ENCODE results near the gene TBC1D22A. TPM values are rescaled to one million over a fixed set of nuclear protein-coding genes. Genes with fewer than 3 reads are reported as not detected.

Gene TBC1D22A
- total RNA-seq, 4 donors from 2014 or later, result 18.8 to 25.2 (median 23.1) TPM

DNA sequence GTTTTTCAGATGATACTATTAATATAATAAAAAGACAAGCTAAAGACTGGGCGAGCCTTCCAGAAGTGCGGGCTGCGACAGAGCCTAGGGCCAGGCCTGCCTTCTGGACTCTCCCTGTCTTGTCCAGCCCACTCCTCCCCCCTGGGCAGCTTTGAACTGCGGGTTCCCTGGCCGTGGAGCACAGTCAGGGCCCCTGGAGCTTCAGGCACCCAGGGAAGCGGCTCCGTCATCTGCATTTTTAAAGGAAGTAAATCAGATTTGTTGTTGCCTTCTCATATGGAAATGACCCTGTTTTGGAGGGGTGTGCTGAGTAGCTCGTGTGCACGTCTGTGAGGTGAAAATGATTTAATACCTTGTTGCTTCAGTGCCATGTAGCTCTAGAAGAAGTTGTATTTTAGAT lies 265.3 kb downstream of the TBC1D22A start:
- Histone ChIP-seq H3K27me3 (no peaks in the 10 kb centered on the region), H3K36me3 (no peaks in the 10 kb centered on the region), H3K4me1 (no peaks in the 10 kb centered on the region), H3K27ac (no peak overlapping the region), H3K9me3 (no peaks in the 10 kb centered on the region), H3K4me3 (no peak overlapping the region)
- ATAC-seq, result no peak
- no peak for DNase-seq
- intact Hi-C loops (cut with DNase I; ENCODE audit: low total_unique reads), result no loop called here
- TF ChIP-seq, protein P1, sequence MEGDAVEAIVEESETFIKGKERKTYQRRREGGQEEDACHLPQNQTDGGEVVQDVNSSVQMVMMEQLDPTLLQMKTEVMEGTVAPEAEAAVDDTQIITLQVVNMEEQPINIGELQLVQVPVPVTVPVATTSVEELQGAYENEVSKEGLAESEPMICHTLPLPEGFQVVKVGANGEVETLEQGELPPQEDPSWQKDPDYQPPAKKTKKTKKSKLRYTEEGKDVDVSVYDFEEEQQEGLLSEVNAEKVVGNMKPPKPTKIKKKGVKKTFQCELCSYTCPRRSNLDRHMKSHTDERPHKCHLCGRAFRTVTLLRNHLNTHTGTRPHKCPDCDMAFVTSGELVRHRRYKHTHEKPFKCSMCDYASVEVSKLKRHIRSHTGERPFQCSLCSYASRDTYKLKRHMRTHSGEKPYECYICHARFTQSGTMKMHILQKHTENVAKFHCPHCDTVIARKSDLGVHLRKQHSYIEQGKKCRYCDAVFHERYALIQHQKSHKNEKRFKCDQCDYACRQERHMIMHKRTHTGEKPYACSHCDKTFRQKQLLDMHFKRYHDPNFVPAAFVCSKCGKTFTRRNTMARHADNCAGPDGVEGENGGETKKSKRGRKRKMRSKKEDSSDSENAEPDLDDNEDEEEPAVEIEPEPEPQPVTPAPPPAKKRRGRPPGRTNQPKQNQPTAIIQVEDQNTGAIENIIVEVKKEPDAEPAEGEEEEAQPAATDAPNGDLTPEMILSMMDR (IDR thresholded peaks at IDR 0.05 in 4 of 5, conservative IDR thresholded peaks at IDR 0.05 in 1 of 5), result no peak
- TF ChIP-seq POLR2A (IDR thresholded peaks at IDR 0.05), result no peak
- in situ Hi-C loops (cut with MboI; ENCODE audit: low sequenced_read_pairs in 4 of 4), result no loop called here

- no peaks in the 10 kb centered on the region for H3K36me3 ChIP-seq
- DNase-seq (no peak), ATAC-seq (no peak)
These were observed 267.0 kb downstream of the TBC1D22A start for GRCh38 chr22:47029244-47030074.

DNA sequence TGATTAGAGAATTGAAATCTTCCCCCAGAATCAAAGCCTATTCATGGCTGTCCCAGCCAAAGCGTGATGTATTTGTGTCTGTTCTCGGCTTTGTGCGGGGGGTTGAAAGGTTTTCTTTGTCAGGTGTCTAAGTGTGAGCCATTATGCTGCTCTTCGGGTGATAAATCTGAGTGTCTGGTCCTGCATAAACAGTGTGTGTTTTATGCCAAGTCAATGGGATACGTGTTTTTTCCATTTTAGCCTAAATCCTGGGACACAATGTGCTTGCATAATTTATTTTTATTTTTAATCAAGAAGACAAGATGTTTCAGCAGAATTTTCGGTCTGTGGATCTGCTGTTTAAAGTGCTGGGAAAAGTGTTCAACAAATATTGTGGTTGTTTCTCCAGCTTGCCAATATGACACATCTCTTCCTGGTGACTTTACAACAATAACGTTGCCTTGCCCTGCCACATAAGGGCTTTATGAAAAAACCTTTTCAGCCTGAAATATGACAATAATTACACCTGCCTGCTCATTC lies 267.8 kb downstream of the TBC1D22A start:
- Histone ChIP-seq H3K27ac (no peak overlapping the region), H3K4me1 (no peaks in the 10 kb centered on the region), H3K9me3 (no peaks in the 10 kb centered on the region), H3K27me3 (no peaks in the 10 kb centered on the region), H3K4me3 (no peak overlapping the region), H3K36me3 (no peaks in the 10 kb centered on the region)
- no peak for DNase-seq
- in situ Hi-C loops (cut with MboI; ENCODE audit: low sequenced_read_pairs in 4 of 4), result no loop called here
- intact Hi-C loops (cut with DNase I; ENCODE audit: low total_unique reads), result no loop called here
- no peak for ATAC-seq
- TF ChIP-seq, protein P1 (IDR thresholded peaks at IDR 0.05 in 4 of 5, conservative IDR thresholded peaks at IDR 0.05 in 1 of 5), result no peak

More at GRCh38 chr22:47029244-47030074, 267.0 kb downstream of the TBC1D22A start:
- no peaks in the 10 kb centered on the region for H3K4me1 ChIP-seq
- no peak for TF ChIP-seq POLR2A (IDR thresholded peaks at IDR 0.05)
- TF ChIP-seq, protein P1 (IDR thresholded peaks at IDR 0.05 in 4 of 5, conservative IDR thresholded peaks at IDR 0.05 in 1 of 5), result no peak
- in situ Hi-C loops (cut with MboI; ENCODE audit: low sequenced_read_pairs in 4 of 4) (no loop called here), intact Hi-C loops (cut with DNase I; ENCODE audit: low total_unique reads) (no loop called here)
- no peak overlapping the region for H3K27ac ChIP-seq
- no peaks in the 10 kb centered on the region for H3K27me3 ChIP-seq
- H3K9me3 ChIP-seq, result no peaks in the 10 kb centered on the region
- H3K4me3 ChIP-seq, result no peak overlapping the region

- no peak overlapping the region for H3K27ac ChIP-seq
- intact Hi-C loops (cut with DNase I; ENCODE audit: low total_unique reads), result no loop called here
- H3K36me3 ChIP-seq, result no peaks in the 10 kb centered on the region
- H3K9me3 ChIP-seq, result no peaks in the 10 kb centered on the region
- ATAC-seq (no peak), DNase-seq (no peak)
- TF ChIP-seq, protein P1 (IDR thresholded peaks at IDR 0.05 in 4 of 5, conservative IDR thresholded peaks at IDR 0.05 in 1 of 5), result no peak
- no peak for TF ChIP-seq POLR2A (IDR thresholded peaks at IDR 0.05)
- in situ Hi-C loops (cut with MboI; ENCODE audit: low sequenced_read_pairs in 4 of 4), result no loop called here
- H3K4me1 ChIP-seq, result no peaks in the 10 kb centered on the region
- no peak overlapping the region for H3K4me3 ChIP-seq
- no peaks in the 10 kb centered on the region for H3K27me3 ChIP-seq
These were observed 268.6 kb downstream of the TBC1D22A start for GRCh38 chr22:47030881-47031627.

Data from gastrocnemius medialis (tissue), 4 donors.